Measurements from ENCODE around the gene INPP4A.
A peak's percentile ranks its signal among the peaks of the same experiment; 100 is the strongest.

The INPP4A gene

GRCh38 chr2:98438190-98439133, 6.2 kb upstream of the INPP4A start:
- no peak for DNase-seq

- DNase-seq: no peak
Observed at GRCh38 chr2:98441706-98442450, 2.8 kb upstream of the INPP4A start.

- DNase-seq: no peak
Observed at GRCh38 chr2:98442488-98442887, 2.2 kb upstream of the INPP4A start.

DNA sequence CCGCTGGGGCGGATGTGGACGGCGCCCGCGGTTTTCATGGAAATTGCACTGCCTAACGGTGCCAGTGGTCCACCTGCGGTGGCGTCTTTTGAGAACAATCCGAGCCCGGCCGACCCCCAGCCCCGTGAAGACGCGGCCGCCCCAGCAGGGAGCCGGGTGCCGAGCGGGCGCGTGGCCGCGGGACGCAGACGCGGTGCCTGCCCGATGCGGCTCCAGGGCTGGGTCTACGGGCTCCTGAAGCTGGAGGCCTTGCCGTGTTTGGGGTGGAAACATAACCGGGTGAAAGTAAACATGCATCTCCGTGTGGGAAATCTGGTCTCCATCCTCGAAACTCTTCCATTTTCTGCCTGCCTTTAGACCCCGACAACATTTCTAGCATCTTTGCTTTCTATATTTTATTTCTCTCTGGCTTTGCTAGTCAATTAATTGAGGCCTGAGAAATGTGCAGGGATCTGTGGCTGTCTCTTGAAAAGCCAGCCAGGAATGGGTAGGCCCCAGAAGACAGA, 572 bp downstream of the INPP4A start:
- DNase-seq: no peak

DNA sequence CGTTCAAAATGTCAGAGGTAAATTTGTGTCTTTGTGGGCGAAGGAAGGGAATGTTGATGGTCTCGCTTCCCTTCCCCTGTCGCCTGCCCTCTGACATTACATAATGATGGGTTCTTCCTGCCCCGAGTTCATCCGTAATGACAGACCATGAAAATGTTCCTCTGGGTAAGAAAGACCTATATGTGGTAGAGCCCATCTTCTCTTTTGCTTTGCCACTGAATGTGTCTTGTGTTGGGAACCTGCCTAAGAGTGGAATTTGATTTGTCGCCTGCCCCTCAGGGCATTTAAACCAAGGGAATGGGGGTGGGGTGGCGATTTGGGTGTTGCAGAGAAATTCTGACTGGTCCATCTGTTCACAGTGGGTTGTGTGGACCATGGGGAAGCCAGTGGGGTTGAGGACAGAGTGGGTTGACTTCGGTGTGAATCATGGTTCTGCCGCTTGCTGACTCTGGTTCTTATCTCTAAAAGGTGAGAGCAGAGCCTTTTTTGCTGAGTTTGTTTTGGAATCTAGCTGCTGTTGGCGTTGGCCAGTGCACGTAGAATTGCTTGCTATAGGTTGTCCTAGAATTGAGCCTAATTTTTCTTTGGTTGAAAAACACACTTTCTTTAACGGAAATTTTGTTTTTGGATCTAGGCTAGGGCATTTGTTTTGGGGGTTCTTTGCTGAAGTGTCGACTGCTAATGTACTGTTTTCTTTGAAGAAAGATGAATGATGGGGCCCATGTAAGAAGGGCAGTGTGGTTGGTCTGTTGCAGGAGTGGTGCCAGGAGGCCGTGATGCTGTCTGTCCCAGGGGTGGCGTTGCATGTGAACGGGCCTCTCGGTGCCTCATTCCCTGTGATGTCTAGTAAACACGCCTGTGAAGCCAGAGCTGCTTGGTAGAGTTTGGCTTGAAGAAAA, 1.3 kb downstream of the INPP4A start:
- peak; percentile 84 for DNase-seq

GRCh38 chr2:98446850-98447249, 2.2 kb downstream of the INPP4A start:
- peak; percentile 30 for DNase-seq

GRCh38 chr2:98448441-98449145, 3.9 kb downstream of the INPP4A start:
- peak; percentile 76 for DNase-seq

GRCh38 chr2:98452396-98453027, 7.9 kb downstream of the INPP4A start:
- no peak for DNase-seq

DNA sequence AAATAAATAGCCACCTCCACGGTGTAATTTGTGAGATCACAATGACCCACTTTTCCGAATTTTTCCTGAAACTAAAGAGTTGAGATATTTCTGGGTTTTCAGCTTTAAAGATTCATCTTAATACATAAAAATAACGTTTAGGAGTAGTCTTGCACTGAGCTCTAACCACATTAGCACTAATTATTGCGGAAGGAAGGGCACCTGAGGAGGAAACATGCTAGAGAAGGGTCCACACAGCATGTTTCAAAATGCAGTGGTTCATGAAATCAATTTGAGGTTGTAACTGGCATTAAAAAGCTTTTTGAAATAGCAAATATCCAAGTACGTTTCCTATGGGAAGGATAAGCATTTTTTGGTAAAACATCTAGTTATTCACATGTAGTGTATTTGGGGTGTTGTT, 8.4 kb downstream of the INPP4A start:
- no peak for DNase-seq

- no peak for DNase-seq
Observed at GRCh38 chr2:98453531-98453930, 8.9 kb downstream of the INPP4A start.

GRCh38 chr2:98454073-98454472, 9.4 kb downstream of the INPP4A start:
- peak; percentile 52 for DNase-seq

- peak; percentile 74 for DNase-seq
Observed at GRCh38 chr2:98454500-98455235, 10.0 kb downstream of the INPP4A start.

- DNase-seq: peak; percentile 70
Observed at GRCh38 chr2:98455494-98455976, 10.9 kb downstream of the INPP4A start.

- DNase-seq: no peak
Observed at GRCh38 chr2:98457045-98457696, 12.5 kb downstream of the INPP4A start.

- no peak for DNase-seq
Observed at GRCh38 chr2:98458207-98458606, 13.5 kb downstream of the INPP4A start.

- peak; percentile 36 for DNase-seq
Observed at GRCh38 chr2:98458667-98459380, 14.2 kb downstream of the INPP4A start.

DNA sequence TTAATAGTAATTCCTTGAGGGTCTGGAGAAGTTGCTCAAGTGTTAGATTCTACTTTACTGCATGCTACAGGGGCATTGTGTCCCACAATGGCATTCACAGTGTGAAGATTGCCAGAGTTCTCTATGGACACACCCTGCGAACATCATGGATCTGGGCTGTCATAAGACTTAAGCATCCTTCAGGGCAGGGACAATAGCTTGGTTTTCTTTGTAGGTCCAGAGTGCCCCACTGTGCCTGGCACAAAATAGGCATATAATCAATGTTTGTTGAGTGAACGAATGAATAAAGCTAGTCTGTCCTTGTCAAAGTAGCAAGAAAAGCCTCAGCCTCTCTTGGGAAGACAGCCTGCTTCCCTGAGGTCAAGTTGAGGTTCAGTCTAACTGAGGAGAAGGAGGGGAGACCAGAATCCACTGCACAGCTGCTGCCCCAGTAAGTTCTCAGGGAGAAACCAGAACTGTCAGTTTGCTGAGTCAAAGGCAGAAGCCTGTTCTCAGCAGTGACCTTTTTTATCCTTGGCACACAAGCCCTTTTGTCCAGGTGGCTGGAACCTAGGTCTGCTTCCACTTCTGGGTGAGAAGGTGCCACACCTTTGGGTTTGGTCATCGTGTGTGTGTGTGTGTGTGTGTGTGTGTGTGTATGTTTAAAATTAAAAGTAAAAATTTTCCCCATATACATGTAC, 15.0 kb downstream of the INPP4A start:
- peak; percentile 92 for DNase-seq
